ENCODE measurements around the gene FBXW2. TPM values are rescaled to one million over a fixed set of nuclear protein-coding genes. Genes with fewer than 3 reads are reported as not detected.

FBXW2 gene
- total and polyA plus RNA-seq, 2 donors (not counting 3 experiments of a cell fraction or from before 2014, with no cell fraction given) = 32.5 to 70.2 TPM

- TF ChIP-seq POLR2A (IDR thresholded peaks at IDR 0.05; ENCODE audit: low read depth, low read length) (no peak), EZH2 (IDR thresholded peaks at IDR 0.05; ENCODE audit: borderline replicate concordance, low read depth, low read length, severe bottlenecking) (no peak), MYC (IDR thresholded peaks at IDR 0.05; ENCODE audit: low read depth, low read length) (no peak), POLR2AphosphoS5 (IDR thresholded peaks at IDR 0.05; ENCODE audit: insufficient read depth, low read depth, low read length) (no peak), GATA2 (IDR thresholded peaks at IDR 0.05; ENCODE audit: insufficient read depth, insufficient read length, low read depth, low read length) (no peak), JUN (IDR thresholded peaks at IDR 0.05; ENCODE audit: borderline replicate concordance, insufficient read depth, insufficient read length, low read depth) (no peak), FOS (IDR thresholded peaks at IDR 0.05; ENCODE audit: borderline replicate concordance, insufficient read depth, low read length) (no peak), CTCF (IDR thresholded peaks at IDR 0.05; ENCODE audit: extremely low read depth in 1 of 2, insufficient read depth in 1 of 2, low read depth in 1 of 2, low read length in 2 of 2) (no peak)
- TF ChIP-seq, protein P1, sequence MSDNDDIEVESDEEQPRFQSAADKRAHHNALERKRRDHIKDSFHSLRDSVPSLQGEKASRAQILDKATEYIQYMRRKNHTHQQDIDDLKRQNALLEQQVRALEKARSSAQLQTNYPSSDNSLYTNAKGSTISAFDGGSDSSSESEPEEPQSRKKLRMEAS (IDR thresholded peaks at IDR 0.05; ENCODE audit: insufficient read depth, insufficient read length) = no peak
Measured at GRCh38 chr9:120774719-120775118, 18.5 kb downstream of the FBXW2 start.

More at GRCh38 chr9:120774719-120775118, 18.5 kb downstream of the FBXW2 start:
- H3K27me3 ChIP-seq (ENCODE audit: control insufficient read depth in 2 of 2, insufficient read depth in 2 of 2, low read length in 2 of 2) = no peaks in the 10 kb centered on the region
- H2AFZ ChIP-seq (ENCODE audit: low read depth, low read length) = no peak overlapping the region
- peaks cover 9 to 10% of the 10 kb centered on the region in 2 experiments for H3K36me3 ChIP-seq (ENCODE audit: control insufficient read depth in 2 of 2, extremely low read depth in 1 of 2, insufficient read depth in 2 of 2, low read length in 2 of 2)
- no peak overlapping the region for H3K9ac ChIP-seq (replicated peaks; ENCODE audit: extremely low read depth, insufficient read depth, low read length)
- no peaks in the 10 kb centered on the region for H3K9me1 ChIP-seq (replicated peaks; ENCODE audit: control insufficient read depth, extremely low read depth, insufficient read depth, low read length)
- DNase-seq (ENCODE audit: low read depth, low spot score) (no peak), FAIRE-seq (no peak)
- ChIA-PET POLR2A (interaction anchor here (0.7 kb wide), 1 partner anchor 160 kb away, joined by 3 read pairs; no protein-coding TSS in a partner anchor), CTCF (interaction anchor here (1.0 to 2.7 kb wide), 3 partner anchors 13 to 155 kb away, joined by 3 to 9 read pairs (median 4); no protein-coding TSS in a partner anchor)
- peaks cover under 1% of the 10 kb centered on the region for H3K79me2 ChIP-seq (ENCODE audit: control insufficient read depth, insufficient read depth, low read length)
- H3K4me2 ChIP-seq (ENCODE audit: insufficient read depth, low read length) = no peak overlapping the region
- no peak overlapping the region for H3K4me3 ChIP-seq (replicated peaks in 1 of 3; ENCODE audit: insufficient read depth in 1 of 3, low read depth in 1 of 3, low read length in 3 of 3)
- H3K9me3 ChIP-seq (replicated peaks; ENCODE audit: control insufficient read depth, insufficient read depth, low read length) = no peaks in the 10 kb centered on the region
- H3K4me1 ChIP-seq (ENCODE audit: control insufficient read depth, extremely low read depth, insufficient read depth, low read length) = no peaks in the 10 kb centered on the region
- intact Hi-C loops (cut with micrococcal nuclease) (no loop called here), dilution Hi-C loops (cut with MboI; ENCODE audit: extremely low pct_ligation_motif_present, low sequenced_read_pairs) (no loop called here)
- BruUV-seq (replicated peaks) = no TSS peak
- H3K27ac ChIP-seq (ENCODE audit: insufficient read depth, low read depth, low read length) = no peak overlapping the region
- H4K20me1 ChIP-seq (replicated peaks; ENCODE audit: control insufficient read depth, extremely low read depth, insufficient read depth, low read length) = no peaks in the 10 kb centered on the region
